Activated naive CD8-positive, alpha-beta T cell treated with anti-CD3 and anti-CD28 coated beads for 36 hours (primary cell): ENCODE results near the gene NRXN2. TPM values are rescaled to one million over a fixed set of nuclear protein-coding genes. Genes with fewer than 3 reads are reported as not detected.

Source experiments
- DNase-seq: peaks from one replicate; pipeline ENCODE4 v3.0.0; 2021
- H3K27ac Mint-ChIP-seq: one replicate; pipeline ENCODE4 v1.8.0; 2022; ENCODE audit warnings: mild to moderate bottlenecking, moderate library complexity, mixed read lengths
- H3K27me3 Mint-ChIP-seq: one replicate; pipeline ENCODE4 v1.8.0; 2022; ENCODE audit warnings: mild to moderate bottlenecking, mixed read lengths
- H3K36me3 Mint-ChIP-seq: one replicate; pipeline ENCODE4 v1.8.0; 2021; ENCODE audit warnings: mild to moderate bottlenecking, mixed read lengths
- H3K4me1 Mint-ChIP-seq: one replicate; pipeline ENCODE4 v1.8.0; 2021; ENCODE audit warnings: mixed read lengths
- H3K4me3 Mint-ChIP-seq: one replicate; pipeline ENCODE4 v1.8.0; 2022; ENCODE audit warnings: mild to moderate bottlenecking, moderate library complexity, mixed read lengths
- H3K9me3 Mint-ChIP-seq: one replicate; pipeline ENCODE4 v1.8.0; 2022; ENCODE audit warnings: mixed read lengths
- total RNA-seq, 2 experiments: library from RNA; stranded (reverse); gene quantifications; one replicate each; pipeline ENCODE4 v1.2.3, GENCODE V29; 2021

The NRXN2 gene
- total RNA-seq, 2 experiments from 2014 or later, result 0.20 to 0.58 TPM

GRCh38 chr11:64642871-64643255, 80.1 kb downstream of the NRXN2 start:
- H3K27ac Mint-ChIP-seq, result no peak overlapping the region
- H3K9me3 Mint-ChIP-seq, result no peaks in the 10 kb centered on the region
- DNase-seq, result no peak
- peaks cover 33% of the 10 kb centered on the region for H3K27me3 Mint-ChIP-seq
- no peaks in the 10 kb centered on the region for H3K36me3 Mint-ChIP-seq
- H3K4me3 Mint-ChIP-seq, result no peak overlapping the region
- H3K4me1 Mint-ChIP-seq, result peaks cover 3% of the 10 kb centered on the region

GRCh38 chr11:64642418-64642735, 80.6 kb downstream of the NRXN2 start:
- Mint-ChIP-seq H3K9me3 (no peaks in the 10 kb centered on the region), H3K4me3 (no peak overlapping the region), H3K27ac (no peak overlapping the region), H3K27me3 (peaks cover 33% of the 10 kb centered on the region), H3K36me3 (no peaks in the 10 kb centered on the region), H3K4me1 (peaks cover 3% of the 10 kb centered on the region)
- DNase-seq, result no peak

- H3K27me3 Mint-ChIP-seq, result peaks cover 33% of the 10 kb centered on the region
- H3K4me1 Mint-ChIP-seq, result peaks cover 3% of the 10 kb centered on the region
- H3K36me3 Mint-ChIP-seq, result no peaks in the 10 kb centered on the region
- H3K4me3 Mint-ChIP-seq, result no peak overlapping the region
- no peak overlapping the region for H3K27ac Mint-ChIP-seq
- H3K9me3 Mint-ChIP-seq, result no peaks in the 10 kb centered on the region
- DNase-seq, result no peak
These were observed 81.2 kb downstream of the NRXN2 start for GRCh38 chr11:64641596-64642417.

- DNase-seq, result no peak
- no peaks in the 10 kb centered on the region for H3K9me3 Mint-ChIP-seq
- peaks cover 3% of the 10 kb centered on the region for H3K4me1 Mint-ChIP-seq
- H3K27ac Mint-ChIP-seq, result no peak overlapping the region
- H3K27me3 Mint-ChIP-seq, result peaks cover 25% of the 10 kb centered on the region
- no peak overlapping the region for H3K4me3 Mint-ChIP-seq
- no peaks in the 10 kb centered on the region for H3K36me3 Mint-ChIP-seq
These were observed 83.1 kb downstream of the NRXN2 start for GRCh38 chr11:64639885-64640284.

- no peak overlapping the region for H3K27ac Mint-ChIP-seq
- H3K4me1 Mint-ChIP-seq, result peaks cover 1% of the 10 kb centered on the region
- no peaks in the 10 kb centered on the region for H3K36me3 Mint-ChIP-seq
- DNase-seq, result no peak
- no peak overlapping the region for H3K4me3 Mint-ChIP-seq
- peaks cover 20% of the 10 kb centered on the region for H3K27me3 Mint-ChIP-seq
- H3K9me3 Mint-ChIP-seq, result no peaks in the 10 kb centered on the region
These were observed 84.2 kb downstream of the NRXN2 start for GRCh38 chr11:64638829-64639228.

GRCh38 chr11:64638018-64638665, 84.9 kb downstream of the NRXN2 start:
- H3K9me3 Mint-ChIP-seq, result no peaks in the 10 kb centered on the region
- peaks cover 6% of the 10 kb centered on the region for H3K4me1 Mint-ChIP-seq
- H3K27me3 Mint-ChIP-seq, result peaks cover 15% of the 10 kb centered on the region
- no peak overlapping the region for H3K27ac Mint-ChIP-seq
- H3K36me3 Mint-ChIP-seq, result no peaks in the 10 kb centered on the region
- no peak for DNase-seq
- no peak overlapping the region for H3K4me3 Mint-ChIP-seq

- DNase-seq, result no peak
- Mint-ChIP-seq H3K4me1 (peaks cover 6% of the 10 kb centered on the region), H3K27me3 (peaks cover 13% of the 10 kb centered on the region), H3K27ac (no peak overlapping the region), H3K9me3 (no peaks in the 10 kb centered on the region), H3K4me3 (no peak overlapping the region), H3K36me3 (no peaks in the 10 kb centered on the region)
These were observed 85.5 kb downstream of the NRXN2 start for GRCh38 chr11:64637334-64638017.

- peaks cover 13% of the 10 kb centered on the region for H3K27me3 Mint-ChIP-seq
- H3K9me3 Mint-ChIP-seq, result no peaks in the 10 kb centered on the region
- peaks cover 6% of the 10 kb centered on the region for H3K4me1 Mint-ChIP-seq
- no peak for DNase-seq
- no peak overlapping the region for H3K4me3 Mint-ChIP-seq
- H3K36me3 Mint-ChIP-seq, result no peaks in the 10 kb centered on the region
- H3K27ac Mint-ChIP-seq, result no peak overlapping the region
These were observed 89.3 kb downstream of the NRXN2 start for GRCh38 chr11:64633555-64634159.

- peaks cover 13% of the 10 kb centered on the region for H3K27me3 Mint-ChIP-seq
- DNase-seq, result no peak
- H3K9me3 Mint-ChIP-seq, result no peaks in the 10 kb centered on the region
- H3K27ac Mint-ChIP-seq, result no peak overlapping the region
- H3K4me3 Mint-ChIP-seq, result no peak overlapping the region
- no peaks in the 10 kb centered on the region for H3K36me3 Mint-ChIP-seq
- H3K4me1 Mint-ChIP-seq, result peaks cover 6% of the 10 kb centered on the region
These were observed 90.3 kb downstream of the NRXN2 start for GRCh38 chr11:64632654-64633053.

GRCh38 chr11:64632237-64632636, 90.8 kb downstream of the NRXN2 start:
- no peaks in the 10 kb centered on the region for H3K9me3 Mint-ChIP-seq
- H3K4me1 Mint-ChIP-seq, result peaks cover 6% of the 10 kb centered on the region
- no peaks in the 10 kb centered on the region for H3K36me3 Mint-ChIP-seq
- DNase-seq, result no peak
- H3K27me3 Mint-ChIP-seq, result peaks cover 13% of the 10 kb centered on the region
- H3K4me3 Mint-ChIP-seq, result no peak overlapping the region
- no peak overlapping the region for H3K27ac Mint-ChIP-seq

GRCh38 chr11:64631675-64632074, 91.3 kb downstream of the NRXN2 start:
- H3K4me1 Mint-ChIP-seq, result peaks cover 6% of the 10 kb centered on the region
- no peaks in the 10 kb centered on the region for H3K9me3 Mint-ChIP-seq
- DNase-seq, result no peak
- no peak overlapping the region for H3K27ac Mint-ChIP-seq
- peaks cover 13% of the 10 kb centered on the region for H3K27me3 Mint-ChIP-seq
- H3K4me3 Mint-ChIP-seq, result no peak overlapping the region
- no peaks in the 10 kb centered on the region for H3K36me3 Mint-ChIP-seq

GRCh38 chr11:64629796-64630562, 93.0 kb downstream of the NRXN2 start:
- no peaks in the 10 kb centered on the region for H3K9me3 Mint-ChIP-seq
- DNase-seq, result no peak
- peaks cover 7% of the 10 kb centered on the region for H3K27me3 Mint-ChIP-seq
- H3K4me3 Mint-ChIP-seq, result no peak overlapping the region
- no peak overlapping the region for H3K27ac Mint-ChIP-seq
- peaks cover 6% of the 10 kb centered on the region for H3K4me1 Mint-ChIP-seq
- no peaks in the 10 kb centered on the region for H3K36me3 Mint-ChIP-seq

- no peak for DNase-seq
- Mint-ChIP-seq H3K27ac (no peak overlapping the region), H3K4me1 (peaks cover 6% of the 10 kb centered on the region), H3K9me3 (no peaks in the 10 kb centered on the region), H3K4me3 (no peak overlapping the region), H3K36me3 (no peaks in the 10 kb centered on the region), H3K27me3 (no peaks in the 10 kb centered on the region)
These were observed 93.9 kb downstream of the NRXN2 start for GRCh38 chr11:64629103-64629502.

- peaks cover 4% of the 10 kb centered on the region for H3K4me1 Mint-ChIP-seq
- H3K4me3 Mint-ChIP-seq, result no peak overlapping the region
- no peaks in the 10 kb centered on the region for H3K9me3 Mint-ChIP-seq
- H3K36me3 Mint-ChIP-seq, result no peaks in the 10 kb centered on the region
- no peak overlapping the region for H3K27ac Mint-ChIP-seq
- no peaks in the 10 kb centered on the region for H3K27me3 Mint-ChIP-seq
- no peak for DNase-seq
These were observed 94.4 kb downstream of the NRXN2 start for GRCh38 chr11:64628596-64628995.

GRCh38 chr11:64627371-64627770, 95.6 kb downstream of the NRXN2 start:
- no peaks in the 10 kb centered on the region for H3K36me3 Mint-ChIP-seq
- H3K9me3 Mint-ChIP-seq, result no peaks in the 10 kb centered on the region
- no peaks in the 10 kb centered on the region for H3K4me1 Mint-ChIP-seq
- no peak for DNase-seq
- no peak overlapping the region for H3K27ac Mint-ChIP-seq
- H3K4me3 Mint-ChIP-seq, result no peak overlapping the region
- H3K27me3 Mint-ChIP-seq, result no peaks in the 10 kb centered on the region
